Activated T-cell treated with anti-CD3 and anti-CD28 coated beads, Interleukin-2, amount 50 U/mL, for 72 hours (primary cell): ENCODE results near the gene PLA2G15. TPM values are rescaled to one million over a fixed set of nuclear protein-coding genes. Genes with fewer than 3 reads are reported as not detected.

Experiments used
- ATAC-seq, 2 donors: fragments of 150-1000 bp; cut with Tn5 transposase; replicated peaks in 1 of 2; 2 replicates each; pipeline ENCODE4 v1.10.0; 2021; ENCODE audit warnings: moderate library complexity in 2 of 2, mild to moderate bottlenecking in 1 of 2
- DNase-seq, 2 donors: peaks; one replicate each; pipeline ENCODE4 v3.0.0; 2021 to 2022; ENCODE audit warnings: mixed read lengths in 1 of 2
- H3K27ac Mint-ChIP-seq: one replicate; pipeline ENCODE4 v1.8.0; 2022; ENCODE audit warnings: mild to moderate bottlenecking, moderate library complexity, mixed read lengths
- H3K27me3 Mint-ChIP-seq: one replicate; pipeline ENCODE4 v1.8.0; 2022; ENCODE audit warnings: low read depth, mixed read lengths
- H3K36me3 Mint-ChIP-seq, 2 donors: one replicate each; pipeline ENCODE4 v1.8.0; 2022; ENCODE audit warnings: mixed read lengths in 2 of 2, mild to moderate bottlenecking in 1 of 2; ENCODE audit not compliant: insufficient read depth in 2 of 2
- H3K4me1 Mint-ChIP-seq: one replicate; pipeline ENCODE4 v1.8.0; 2022; ENCODE audit warnings: low read depth, mixed read lengths
- H3K4me3 Mint-ChIP-seq, 2 donors: one replicate each; pipeline ENCODE4 v1.8.0; 2022; ENCODE audit warnings: mild to moderate bottlenecking in 2 of 2, mixed read lengths in 2 of 2, moderate library complexity in 2 of 2
- H3K9me3 Mint-ChIP-seq, 2 donors: one replicate each; pipeline ENCODE4 v1.8.0; 2022; ENCODE audit warnings: mixed read lengths in 2 of 2
- total RNA-seq, 2 donors: library from RNA; stranded (reverse); gene quantifications; one replicate each; pipeline ENCODE4 v1.2.3, GENCODE V29; 2022

Gene PLA2G15
- total RNA-seq, 2 donors from 2014 or later, result 6.1 to 7.6 TPM

GRCh38 chr16:68309799-68310198, 64.6 kb downstream of the PLA2G15 start:
- peaks cover 45% of the 10 kb centered on the region for H3K4me1 Mint-ChIP-seq
- H3K4me3 Mint-ChIP-seq, result peak overlapping the region; percentile 86 to 91
- H3K9me3 Mint-ChIP-seq, result no peaks in the 10 kb centered on the region
- H3K27ac Mint-ChIP-seq, result peak overlapping the region; percentile 85
- no peak for DNase-seq
- peaks cover 6 to 14% of the 10 kb centered on the region in 2 donors for H3K36me3 Mint-ChIP-seq
- no peak for ATAC-seq
- H3K27me3 Mint-ChIP-seq, result no peaks in the 10 kb centered on the region

GRCh38 chr16:68310437-68310773, 65.2 kb downstream of the PLA2G15 start:
- H3K4me3 Mint-ChIP-seq, result peak overlapping the region; percentile 86 to 91
- H3K4me1 Mint-ChIP-seq, result peaks cover 45% of the 10 kb centered on the region
- H3K9me3 Mint-ChIP-seq, result no peaks in the 10 kb centered on the region
- DNase-seq (no peak), ATAC-seq (no peak)
- peak overlapping the region; percentile 85 for H3K27ac Mint-ChIP-seq
- H3K36me3 Mint-ChIP-seq, result peaks cover 6 to 13% of the 10 kb centered on the region in 2 donors
- no peaks in the 10 kb centered on the region for H3K27me3 Mint-ChIP-seq

Other genes with a start within 250 kb of the PLA2G15 start
- 10 to 100 TPM; 11.4 to 11.6 TPM for gene DPEP2, start 245.9 kb upstream of the PLA2G15 start, total RNA-seq
- gene DPEP2NB, start 229.5 kb upstream of the PLA2G15 start, total RNA-seq, result not detected
- 10 to 100 TPM; 12.6 to 13.4 TPM for gene DDX28, start 222.1 kb upstream of the PLA2G15 start, total RNA-seq
- gene DUS2, start 222.1 kb upstream of the PLA2G15 start, total RNA-seq, result 10 to 100 TPM; 21.4 to 22.4 TPM
- 10 to 100 TPM; 79.7 to 82.5 TPM for gene NFATC3, start 160.0 kb upstream of the PLA2G15 start, total RNA-seq
- gene ESRP2, start 9.2 kb upstream of the PLA2G15 start, total RNA-seq, result under 1 TPM; 0.31 to 0.63 TPM
- 100 to 1,000 TPM in 1 of 2 donors, 10 to 100 TPM in 1; 99.8 to 131 TPM for gene SLC7A6, start 19.2 kb downstream of the PLA2G15 start, total RNA-seq
- 10 to 100 TPM; 21.9 to 25.8 TPM for gene SLC7A6OS, start 65.6 kb downstream of the PLA2G15 start, total RNA-seq
- 10 to 100 TPM; 71.2 to 75.9 TPM for gene PRMT7, start 65.6 kb downstream of the PLA2G15 start, total RNA-seq
- under 1 TPM in 1 of 2 donors, not detected in 1; 0.19 TPM for gene SMPD3, start 203.1 kb downstream of the PLA2G15 start, total RNA-seq